HL-60 (cell line): ENCODE measurements around the gene SHFL.

Experiments used
- DNase-seq, 2 experiments: peaks; one replicate each; pipeline ENCODE4 v3.0.0-alpha.2; 2010 to 2020; ENCODE audit warnings: low read depth in 1 of 2, low spot score in 1 of 2
- H3K27ac ChIP-seq: fragments of 250-450 bp; sonication (Bioruptor Pico); replicated peaks from 2 replicates; pipeline ENCODE4 v1.5.1; 2020; ENCODE audit warnings: mild to moderate bottlenecking, moderate library complexity
- H3K27me3 ChIP-seq: fragments of 250-450 bp; sonication (Bioruptor Pico); 2 replicates; pipeline ENCODE4 v1.5.1; 2021; ENCODE audit warnings: mild to moderate bottlenecking, moderate library complexity; ENCODE audit not compliant: insufficient read depth, poor library complexity, severe bottlenecking
- H3K4me3 ChIP-seq: replicated peaks from 2 replicates; pipeline ENCODE4 v1.5.1; 2011; ENCODE audit warnings: mild to moderate bottlenecking, control low read depth, low read length; ENCODE audit not compliant: insufficient read depth
- CTCF ChIP-seq: IDR thresholded peaks from one replicate; pipeline ENCODE4 v1.5.1; 2011; ENCODE audit warnings: low read length, control low read depth, inconsistent platforms; ENCODE audit not compliant: insufficient read depth
- GABPA ChIP-seq: IDR thresholded peaks from 2 replicates; pipeline ENCODE4 v1.6.1; 2012; ENCODE audit warnings: low read depth
- POLR2AphosphoS5 ChIP-seq: IDR thresholded peaks from 2 replicates; pipeline ENCODE4 v1.6.1; 2012; ENCODE audit warnings: low read depth
- REST ChIP-seq: IDR thresholded peaks from 2 replicates; pipeline ENCODE4 v1.6.1; 2012; ENCODE audit warnings: low read depth; ENCODE audit not compliant: insufficient replicate concordance
- SPI1 ChIP-seq: IDR thresholded peaks from 2 replicates; pipeline ENCODE4 v1.6.1; 2012; ENCODE audit warnings: low read depth, mild to moderate bottlenecking, borderline replicate concordance

The SHFL gene

GRCh38 chr19:10106100-10106936, 20.2 kb downstream of the SHFL start, which contains the start of gene PPAN:
Gene PPAN (plus strand): TSS chr19:10106362. CDS start chr19:10106395, 33 bp downstream.
- Histone ChIP-seq H3K27me3 (no peaks in the 10 kb centered on the region), H3K27ac (peak within 1 kb of the TSS; percentile 95), H3K4me3 (peak within 1 kb of the TSS; percentile 85)
- DNase-seq: peak; percentile 97 to 98
- TF ChIP-seq REST (no peak), GABPA (peak; percentile 95), POLR2AphosphoS5 (peak; percentile 92)

GRCh38 chr19:10107254-10107653, 21.1 kb downstream of the SHFL start:
- no peak for DNase-seq
- Histone ChIP-seq H3K4me3 (peak overlapping the region; percentile 85), H3K27ac (peak overlapping the region; percentile 95), H3K27me3 (no peaks in the 10 kb centered on the region)
- TF ChIP-seq SPI1 (no peak), REST (no peak), GABPA (no peak), CTCF (no peak), POLR2AphosphoS5 (0 out of 2 replicates have a peak, but pooled peaks have one; percentile 4)

- TF ChIP-seq REST (no peak), GABPA (no peak), SPI1 (no peak), POLR2AphosphoS5 (no peak), CTCF (no peak)
- Histone ChIP-seq H3K27ac (peak overlapping the region; percentile 95), H3K27me3 (no peaks in the 10 kb centered on the region), H3K4me3 (peak overlapping the region; percentile 85; the same call in 1 of the 2 replicates)
- no peak for DNase-seq
These were observed 21.8 kb downstream of the SHFL start for GRCh38 chr19:10107817-10108367.
